ENCODE data around the gene RDX. TPM values are rescaled to one million over a fixed set of nuclear protein-coding genes. Genes with fewer than 3 reads are reported as not detected.
"Not testable (repeated sequence)": the region's sequence is repeated elsewhere in the genome, so short reads cannot be mapped to it uniquely, and the experiment has no call there.

RDX gene
- total and polyA plus RNA-seq, 4 donors = 22.6 to 144 (median 71.1) TPM

DNA sequence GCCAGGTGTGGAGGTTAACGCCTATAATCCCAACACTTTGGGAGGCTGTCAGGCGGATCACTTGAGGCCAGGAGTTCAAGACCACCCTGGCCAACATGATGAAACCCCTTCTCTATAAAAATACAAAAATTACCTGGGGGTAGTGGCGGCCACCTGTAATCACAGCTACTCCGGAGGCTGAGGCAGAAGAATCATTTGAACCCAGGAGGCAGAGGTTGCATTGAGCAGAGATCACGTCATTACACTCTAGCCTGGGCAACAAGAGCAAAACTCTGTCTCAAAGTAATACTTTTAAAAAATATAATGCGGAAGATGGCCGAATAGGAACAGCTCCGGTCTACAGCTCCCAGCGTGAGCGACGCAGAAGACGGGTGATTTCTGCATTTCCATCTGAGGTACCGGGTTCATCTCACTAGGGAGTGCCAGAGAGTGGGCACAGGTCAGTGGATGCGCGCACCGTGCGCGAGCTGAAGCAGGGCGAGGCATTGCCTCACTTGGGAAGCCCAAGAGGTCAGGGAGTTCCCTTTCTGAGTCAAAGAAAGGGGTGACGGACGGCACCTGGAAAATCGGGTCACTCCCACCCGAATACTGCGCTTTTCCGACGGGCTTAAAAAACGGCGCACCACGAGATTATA lies 87.6 kb downstream of the RDX start:
- H3K4me3 ChIP-seq (ENCODE audit: low read length in 2 of 2) = not testable (repeated sequence)
- intact Hi-C loops (cut with DNase I) = loop anchor here in 1 of 2 donors (10.0 kb wide), 1 partner anchor 1236 kb away; no protein-coding TSS in a partner anchor

DNA sequence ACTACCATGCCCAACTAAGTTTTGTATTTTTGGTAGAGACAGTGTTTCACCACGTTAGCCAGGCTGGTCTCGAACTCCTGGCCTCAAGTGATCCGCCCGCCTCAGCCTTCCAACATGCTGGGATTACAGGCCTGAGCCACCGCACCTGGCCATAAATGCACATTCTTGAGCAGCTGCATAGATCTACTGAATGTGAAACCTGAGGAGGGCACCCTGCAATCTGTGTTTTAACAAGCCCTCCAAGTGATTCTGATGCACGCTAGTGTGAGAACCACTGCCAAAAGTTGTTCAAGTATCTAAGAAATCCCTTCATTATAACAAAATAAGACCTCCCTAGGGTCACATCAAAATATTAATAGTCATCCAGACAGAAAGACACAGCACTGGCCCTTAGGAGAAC lies 89.3 kb downstream of the RDX start:
- DNase-seq (no peak), ATAC-seq (ENCODE audit: low FRiP score) (no peak)
- Histone ChIP-seq H3K4me3 (ENCODE audit: low read length in 2 of 2) (no peak overlapping the region), H3K27me3 (ENCODE audit: control insufficient read depth in 1 of 2, insufficient read depth in 2 of 2, low read length in 1 of 2) (no peaks in the 10 kb centered on the region), H3K27ac (ENCODE audit: low read depth in 1 of 2, low read length in 2 of 2) (no peak overlapping the region), H3K4me1 (ENCODE audit: control insufficient read depth in 1 of 2, insufficient read depth in 2 of 2, low read length in 2 of 2) (no peaks in the 10 kb centered on the region), H3K36me3 (ENCODE audit: control insufficient read depth in 1 of 2, insufficient read depth in 2 of 2, low read length in 1 of 2) (no peaks in the 10 kb centered on the region), H3K9me3 (ENCODE audit: control insufficient read depth, low read length) (no peaks in the 10 kb centered on the region)
- 94 to 98% methylated on average over 6 of the region's 6 CpGs for WGBS, 2 donors
- intact Hi-C loops (cut with DNase I) = loop anchor here in 1 of 2 donors (10.0 kb wide), 1 partner anchor 1238 kb away; no protein-coding TSS in a partner anchor

More for the DNA sequence above, 87.6 kb downstream of the RDX start:
- not testable (repeated sequence) for H3K36me3 ChIP-seq (ENCODE audit: control insufficient read depth in 1 of 2, insufficient read depth in 2 of 2, low read length in 1 of 2); H3K27ac ChIP-seq (ENCODE audit: low read depth in 1 of 2, low read length in 2 of 2); H3K27me3 ChIP-seq (ENCODE audit: control insufficient read depth in 1 of 2, insufficient read depth in 2 of 2, low read length in 1 of 2); H3K4me1 ChIP-seq (ENCODE audit: control insufficient read depth in 1 of 2, insufficient read depth in 2 of 2, low read length in 2 of 2); ATAC-seq (ENCODE audit: low FRiP score); H3K9me3 ChIP-seq (ENCODE audit: control insufficient read depth, low read length); DNase-seq
- 59 to 60% methylated on average over 20 to 29 of the region's 29 CpGs for WGBS, 2 donors

DNA sequence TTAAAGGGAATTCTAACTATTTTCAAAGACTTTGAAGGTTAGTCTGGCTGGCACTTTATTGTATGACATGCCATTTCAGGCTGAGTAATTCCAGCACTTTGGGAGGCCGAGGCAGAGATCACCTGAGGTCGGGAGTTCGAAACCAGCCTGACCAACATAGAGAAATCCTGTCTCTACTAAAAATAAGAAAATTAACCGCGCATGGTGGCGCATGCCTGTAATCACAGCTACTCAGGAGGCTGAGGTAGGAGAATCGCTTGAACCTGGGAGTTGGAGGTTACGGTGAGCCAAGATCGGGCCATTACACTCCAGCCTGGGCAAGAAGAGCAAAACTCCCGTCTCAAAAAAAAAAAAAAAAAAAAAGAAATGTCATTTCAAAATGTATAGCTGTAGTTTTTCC lies 95.6 kb downstream of the RDX start:
- Histone ChIP-seq H3K4me1 (ENCODE audit: control insufficient read depth in 1 of 2, insufficient read depth in 2 of 2, low read length in 2 of 2) (no peaks in the 10 kb centered on the region), H3K36me3 (ENCODE audit: control insufficient read depth in 1 of 2, insufficient read depth in 2 of 2, low read length in 1 of 2) (no peaks in the 10 kb centered on the region), H3K27ac (ENCODE audit: low read depth in 1 of 2, low read length in 2 of 2) (no peak overlapping the region), H3K4me3 (ENCODE audit: low read length in 2 of 2) (no peak overlapping the region), H3K9me3 (ENCODE audit: control insufficient read depth, low read length) (no peaks in the 10 kb centered on the region), H3K27me3 (ENCODE audit: control insufficient read depth in 1 of 2, insufficient read depth in 2 of 2, low read length in 1 of 2) (no peaks in the 10 kb centered on the region)
- no peak for DNase-seq
- no peak for ATAC-seq (ENCODE audit: low FRiP score)
- 87 to 88% methylated on average over 10 of the region's 10 CpGs for WGBS, 2 donors
- intact Hi-C loops (cut with DNase I) = loop anchor here (2.0 to 10.0 kb wide), 3 partner anchors 176 to 1244 kb away; no protein-coding TSS in a partner anchor

DNA sequence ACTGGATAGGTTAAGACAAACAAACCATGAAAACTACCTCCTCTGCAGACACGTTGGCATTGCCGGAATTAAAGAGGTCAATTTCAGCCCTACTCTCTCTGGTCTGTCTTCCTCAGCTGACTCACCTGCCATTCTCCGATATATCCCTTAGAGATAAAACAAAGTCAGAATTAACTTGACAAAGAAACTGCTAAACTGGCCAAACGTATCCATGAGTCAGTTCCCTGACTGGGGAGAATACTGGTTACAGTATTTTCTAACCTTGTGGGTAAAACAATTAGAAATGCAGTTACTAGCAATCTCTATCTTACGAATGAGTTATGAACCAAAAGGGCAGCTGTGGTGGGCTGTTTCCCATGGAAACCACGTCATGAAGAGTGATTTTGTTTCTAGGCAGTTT lies 96.2 kb downstream of the RDX start:
- no peak for ATAC-seq (ENCODE audit: low FRiP score)

DNA sequence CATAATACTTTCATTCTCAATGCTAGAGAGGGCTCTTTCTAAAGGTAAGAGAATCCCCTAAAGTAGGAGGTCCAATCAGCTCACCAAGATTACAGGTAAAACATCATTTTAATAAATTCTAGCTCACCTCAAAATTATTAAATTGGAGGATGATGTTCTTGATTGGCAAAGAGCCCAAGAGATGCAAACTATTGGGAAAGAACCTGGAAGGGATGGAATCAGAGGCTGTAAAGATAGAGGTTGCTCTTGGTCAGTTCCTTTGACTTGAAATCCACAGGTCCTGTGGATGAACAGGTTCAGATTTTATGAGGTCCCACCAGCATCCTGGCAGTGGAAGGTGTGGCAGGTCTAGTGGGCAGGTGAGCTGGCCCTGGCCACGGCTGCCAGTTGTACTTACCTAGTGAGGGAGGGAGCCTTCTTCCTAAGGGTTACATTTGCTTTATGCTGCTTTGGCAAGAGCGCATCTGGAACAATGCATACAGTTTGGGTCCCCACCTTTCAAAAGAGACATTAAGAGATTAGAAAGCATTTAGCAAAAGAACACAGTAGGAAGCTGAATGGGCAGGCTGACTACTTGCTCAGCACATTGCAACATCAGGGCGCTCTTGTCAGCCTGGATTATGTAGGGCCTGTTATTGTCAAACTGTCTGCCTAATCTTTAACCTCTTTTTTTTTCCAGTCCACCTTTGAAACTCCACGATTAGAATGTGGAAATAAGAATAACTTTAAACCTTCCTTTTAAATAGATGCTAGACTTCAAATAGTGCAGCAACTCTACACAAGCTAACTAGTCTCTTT lies 97.0 kb downstream of the RDX start:
- ATAC-seq (ENCODE audit: low FRiP score) (no peak), DNase-seq (no peak)
- 77 to 84% methylated on average over 4 of the region's 4 CpGs for WGBS, 2 donors
- intact Hi-C loops (cut with DNase I) = loop anchor here in 1 of 2 donors (10.0 kb wide), 1 partner anchor 245 kb away; no protein-coding TSS in a partner anchor
- H3K9me3 ChIP-seq (ENCODE audit: control insufficient read depth, low read length) = no peaks in the 10 kb centered on the region
- no peaks in the 10 kb centered on the region for H3K36me3 ChIP-seq (ENCODE audit: control insufficient read depth in 1 of 2, insufficient read depth in 2 of 2, low read length in 1 of 2)
- no peaks in the 10 kb centered on the region for H3K4me1 ChIP-seq (ENCODE audit: control insufficient read depth in 1 of 2, insufficient read depth in 2 of 2, low read length in 2 of 2)
- H3K27ac ChIP-seq (ENCODE audit: low read depth in 1 of 2, low read length in 2 of 2) = no peak overlapping the region
- no peak overlapping the region for H3K4me3 ChIP-seq (ENCODE audit: low read length in 2 of 2)
- H3K27me3 ChIP-seq (ENCODE audit: control insufficient read depth in 1 of 2, insufficient read depth in 2 of 2, low read length in 1 of 2) = no peaks in the 10 kb centered on the region

More for the DNA sequence above, 96.2 kb downstream of the RDX start:
- no peaks in the 10 kb centered on the region for H3K4me1 ChIP-seq (ENCODE audit: control insufficient read depth in 1 of 2, insufficient read depth in 2 of 2, low read length in 2 of 2)
- H3K4me3 ChIP-seq (ENCODE audit: low read length in 2 of 2) = no peak overlapping the region
- H3K27ac ChIP-seq (ENCODE audit: low read depth in 1 of 2, low read length in 2 of 2) = no peak overlapping the region
- H3K27me3 ChIP-seq (ENCODE audit: control insufficient read depth in 1 of 2, insufficient read depth in 2 of 2, low read length in 1 of 2) = no peaks in the 10 kb centered on the region
- H3K36me3 ChIP-seq (ENCODE audit: control insufficient read depth in 1 of 2, insufficient read depth in 2 of 2, low read length in 1 of 2) = no peaks in the 10 kb centered on the region
- intact Hi-C loops (cut with DNase I) = loop anchor here (2.0 to 10.0 kb wide), 3 partner anchors 177 to 1245 kb away; no protein-coding TSS in a partner anchor
- no peak for DNase-seq
- WGBS, 2 donors = 85% methylated on average over 6 of the region's 6 CpGs
- H3K9me3 ChIP-seq (ENCODE audit: control insufficient read depth, low read length) = no peaks in the 10 kb centered on the region

DNA sequence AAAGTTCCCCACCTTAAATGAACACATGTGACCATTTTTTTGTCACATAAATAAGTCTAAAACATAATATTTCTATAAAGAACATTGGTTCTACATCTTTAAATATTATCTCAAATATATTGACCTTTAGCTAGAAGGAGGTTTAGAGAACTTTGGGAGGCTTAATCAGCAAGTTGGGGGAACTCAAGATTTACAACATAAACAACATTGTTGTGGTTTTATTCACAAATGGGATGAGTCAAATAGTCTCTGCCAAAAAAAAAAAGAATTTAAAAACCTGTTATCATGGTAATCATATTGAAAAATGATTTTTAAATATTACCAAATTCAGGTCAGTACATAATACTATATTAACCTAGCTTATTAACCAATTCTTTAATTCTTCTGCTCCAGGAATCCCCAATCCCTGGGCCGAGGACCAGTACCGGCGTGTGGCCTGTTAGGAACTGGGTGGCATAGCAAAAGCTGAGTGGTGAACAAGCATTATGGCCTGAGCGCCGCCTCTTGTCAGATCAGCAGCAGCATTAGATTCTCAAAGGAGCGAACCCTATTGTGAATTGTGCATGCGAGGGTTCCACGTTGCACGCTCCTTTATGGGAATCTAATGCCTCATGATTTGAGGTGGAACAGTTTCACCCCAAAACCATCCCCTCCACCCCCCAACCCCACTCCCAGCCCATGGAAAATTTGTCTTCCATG lies 98.2 kb downstream of the RDX start:
- 94 to 97% methylated on average over 9 of the region's 9 CpGs for WGBS, 2 donors
- Histone ChIP-seq H3K27me3 (ENCODE audit: control insufficient read depth in 1 of 2, insufficient read depth in 2 of 2, low read length in 1 of 2) (no peaks in the 10 kb centered on the region), H3K27ac (ENCODE audit: low read depth in 1 of 2, low read length in 2 of 2) (no peak overlapping the region), H3K36me3 (ENCODE audit: control insufficient read depth in 1 of 2, insufficient read depth in 2 of 2, low read length in 1 of 2) (no peaks in the 10 kb centered on the region), H3K4me1 (ENCODE audit: control insufficient read depth in 1 of 2, insufficient read depth in 2 of 2, low read length in 2 of 2) (no peaks in the 10 kb centered on the region), H3K9me3 (ENCODE audit: control insufficient read depth, low read length) (no peaks in the 10 kb centered on the region), H3K4me3 (ENCODE audit: low read length in 2 of 2) (no peak overlapping the region)
- DNase-seq = no peak
- ATAC-seq (ENCODE audit: low FRiP score) = no peak
- intact Hi-C loops (cut with DNase I) = loop anchor here in 1 of 2 donors (10.0 kb wide), 1 partner anchor 243 kb away; no protein-coding TSS in a partner anchor

DNA sequence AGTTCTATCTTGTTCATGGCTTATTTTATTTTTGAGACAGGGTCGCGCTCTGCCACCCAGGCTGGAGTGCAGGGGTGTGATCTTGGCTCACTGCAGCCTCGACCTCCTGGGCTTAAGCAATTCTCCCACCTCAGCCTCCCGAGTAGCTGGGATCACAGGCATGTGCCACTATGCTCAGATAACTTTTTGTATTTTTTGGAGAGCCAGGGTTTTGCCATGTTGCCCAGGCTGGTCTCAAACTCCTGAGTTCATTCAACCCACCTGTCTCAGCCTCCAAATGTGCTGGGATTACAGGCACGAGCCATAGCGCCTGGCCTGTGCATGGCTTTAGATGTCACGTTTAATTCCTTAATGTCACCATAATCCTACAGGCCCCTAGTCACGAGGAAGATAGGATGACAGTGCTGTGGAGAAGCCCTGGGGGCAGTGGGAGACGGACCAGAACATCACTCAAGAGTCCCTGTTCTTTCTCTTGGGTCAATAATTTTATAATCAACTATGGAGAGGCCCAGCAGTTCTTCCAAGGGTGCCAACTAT lies 99.5 kb downstream of the RDX start:
- WGBS, 2 donors = 92 to 95% methylated on average over 9 of the region's 9 CpGs
- Histone ChIP-seq H3K4me3 (ENCODE audit: low read length in 2 of 2) (no peak overlapping the region), H3K9me3 (ENCODE audit: control insufficient read depth, low read length) (no peaks in the 10 kb centered on the region), H3K4me1 (ENCODE audit: control insufficient read depth in 1 of 2, insufficient read depth in 2 of 2, low read length in 2 of 2) (no peaks in the 10 kb centered on the region), H3K27ac (ENCODE audit: low read depth in 1 of 2, low read length in 2 of 2) (no peak overlapping the region), H3K27me3 (ENCODE audit: control insufficient read depth in 1 of 2, insufficient read depth in 2 of 2, low read length in 1 of 2) (no peaks in the 10 kb centered on the region), H3K36me3 (ENCODE audit: control insufficient read depth in 1 of 2, insufficient read depth in 2 of 2, low read length in 1 of 2) (no peaks in the 10 kb centered on the region)
- ATAC-seq (ENCODE audit: low FRiP score) = no peak
- intact Hi-C loops (cut with DNase I) = loop anchor here in 1 of 2 donors (10.0 kb wide), 1 partner anchor 242 kb away; no protein-coding TSS in a partner anchor
- no peak for DNase-seq

DNA sequence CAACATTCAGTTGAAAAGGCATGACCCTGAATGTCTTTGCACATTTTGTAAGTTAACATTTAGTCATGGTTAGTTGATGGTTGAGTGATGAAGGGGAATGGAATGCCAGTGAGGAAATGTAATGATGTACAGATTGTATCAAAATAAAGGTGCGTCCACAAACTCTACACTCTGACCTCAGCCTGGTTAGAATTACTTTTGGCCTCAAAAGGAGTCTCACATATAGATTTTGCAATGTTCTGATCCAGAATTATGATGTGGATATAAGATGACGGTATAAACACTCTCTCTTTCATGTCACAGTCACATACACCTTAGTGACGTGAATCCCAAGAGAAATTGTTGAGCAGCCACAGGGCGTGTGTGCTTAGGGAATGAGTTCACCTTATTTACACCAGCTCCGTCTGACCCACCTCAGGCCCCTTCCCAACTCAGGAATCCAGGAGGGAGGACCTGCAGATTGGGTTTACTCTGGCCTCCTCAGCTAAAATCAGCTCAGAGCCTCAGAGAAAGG lies 100.1 kb downstream of the RDX start:
- Histone ChIP-seq H3K9me3 (ENCODE audit: control insufficient read depth, low read length) (no peaks in the 10 kb centered on the region), H3K36me3 (ENCODE audit: control insufficient read depth in 1 of 2, insufficient read depth in 2 of 2, low read length in 1 of 2) (no peaks in the 10 kb centered on the region), H3K4me3 (ENCODE audit: low read length in 2 of 2) (no peak overlapping the region), H3K4me1 (ENCODE audit: control insufficient read depth in 1 of 2, insufficient read depth in 2 of 2, low read length in 2 of 2) (no peaks in the 10 kb centered on the region), H3K27me3 (ENCODE audit: control insufficient read depth in 1 of 2, insufficient read depth in 2 of 2, low read length in 1 of 2) (no peaks in the 10 kb centered on the region), H3K27ac (ENCODE audit: low read depth in 1 of 2, low read length in 2 of 2) (no peak overlapping the region)
- intact Hi-C loops (cut with DNase I) = loop anchor here in 1 of 2 donors (10.0 kb wide), 1 partner anchor 241 kb away; no protein-coding TSS in a partner anchor
- 93 to 94% methylated on average over 5 of the region's 5 CpGs for WGBS, 2 donors
- DNase-seq (no peak), ATAC-seq (ENCODE audit: low FRiP score) (no peak)
